OCI-LY3 (cell line): ENCODE results near the gene LRP5.

ENCODE experiments used
- H2AFZ ChIP-seq: fragments of 200-600, 300-600 bp; shearing (Covaris generic); 2 replicates; pipeline ENCODE4 v1.6.0; 2014; ENCODE audit warnings: antibody characterized with exemption, low read depth, low read length
- H3K27ac ChIP-seq: fragments of 200-600, 300-600 bp; sonication (generic); 2 replicates; pipeline ENCODE4 v1.5.1; 2014; ENCODE audit warnings: mild to moderate bottlenecking, low read length, moderate library complexity, mixed read lengths
- H3K27me3 ChIP-seq: fragments of 200-600, 300-600 bp; sonication (generic); 2 replicates; pipeline ENCODE4 v1.6.1; 2014; ENCODE audit warnings: low read depth, low read length, mixed read lengths
- H3K36me3 ChIP-seq: fragments of 200-600, 300-600 bp; sonication (generic); replicated peaks from 2 replicates; pipeline ENCODE3; 2014; ENCODE audit warnings: low read depth, low read length, mixed read lengths
- H3K4me1 ChIP-seq: fragments of 300-600, 200-600 bp; sonication (generic); 2 replicates; pipeline ENCODE4 v1.6.1; 2014; ENCODE audit warnings: low read length, mixed read lengths
- H3K4me2 ChIP-seq: fragments of 200-600, 300-600 bp; sonication (generic); 2 replicates; pipeline ENCODE4 v1.6.1; 2014; ENCODE audit warnings: low read length, mixed read lengths
- H3K4me3 ChIP-seq: fragments of 300-600, 200-600 bp; sonication (generic); 2 replicates; pipeline ENCODE4 v1.5.1; 2014; ENCODE audit warnings: antibody characterized with exemption, mild to moderate bottlenecking, low read length, moderate library complexity
- H3K79me2 ChIP-seq: fragments of 300-600, 200-600 bp; shearing (Covaris generic); 2 replicates; pipeline ENCODE4 v1.6.1; 2014; ENCODE audit warnings: mild to moderate bottlenecking, low read length, mixed read lengths
- H3K9ac ChIP-seq: fragments of 300-600, 200-600 bp; shearing (Covaris generic); 2 replicates; pipeline ENCODE4 v1.6.0; 2014; ENCODE audit warnings: mild to moderate bottlenecking, low read length, moderate library complexity
- H3K9me3 ChIP-seq: fragments of 200-600, 300-600 bp; shearing (Covaris generic); 2 replicates; pipeline ENCODE4 v1.6.1; 2014; ENCODE audit warnings: low read length, mixed read lengths; ENCODE audit not compliant: insufficient read depth
- H4K20me1 ChIP-seq: fragments of 200-600, 300-600 bp; sonication (generic); 2 replicates; pipeline ENCODE4 v1.6.1; 2016; ENCODE audit warnings: low read length, mixed read lengths; ENCODE audit not compliant: insufficient read depth
- EZH2phosphoT487 ChIP-seq: fragments of 200-600 bp; shearing (Covaris generic); IDR thresholded peaks from 2 replicates; pipeline ENCODE4 v1.6.1; 2018; ENCODE audit warnings: antibody characterized with exemption, mixed run types, low read depth
- TF ChIP-seq, protein P1 (sequence below): fragments of 200-600, 300-600 bp; sonication (generic); IDR thresholded peaks from 2 replicates; pipeline ENCODE4 v1.5.1; 2014; ENCODE audit warnings: antibody characterized with exemption, low read length, low read depth

LRP5 gene

DNA sequence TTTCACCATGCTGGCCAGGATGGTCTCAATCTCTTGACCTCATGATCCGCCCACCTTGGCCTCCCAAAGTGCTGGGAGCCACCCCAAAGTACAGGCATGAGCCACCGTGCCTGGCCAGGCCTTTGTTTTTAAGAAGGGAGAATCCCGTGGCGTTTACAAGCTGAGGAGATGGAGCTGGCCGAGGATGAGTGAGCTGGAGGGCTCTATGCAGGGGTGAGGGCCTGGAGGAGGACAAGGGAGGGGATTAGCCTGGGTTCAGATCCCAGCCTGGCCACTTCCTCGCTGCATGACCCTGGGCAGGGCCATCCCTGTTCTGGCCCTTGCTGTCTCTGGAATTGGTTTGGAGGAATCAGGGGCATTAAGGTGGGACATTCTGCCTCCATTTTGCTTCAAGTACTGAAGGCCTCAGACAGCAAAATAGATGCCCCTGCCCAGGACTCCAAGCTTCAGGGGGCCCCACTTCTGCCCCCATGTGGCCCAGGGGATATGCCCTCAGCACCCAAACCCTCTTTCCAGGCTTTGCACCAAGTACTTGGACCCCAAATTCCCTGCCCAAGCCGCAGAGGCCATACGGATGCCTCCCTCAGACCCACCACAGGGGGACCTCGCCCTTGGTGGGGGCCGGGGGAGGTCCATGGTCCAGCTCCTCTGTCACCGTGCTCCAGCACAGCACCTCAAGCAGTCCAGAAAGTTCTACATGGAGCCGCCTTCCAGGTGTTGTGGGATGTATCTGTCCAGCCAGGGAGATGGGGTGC lies 12.1 kb upstream of the LRP5 start:
- H3K9ac ChIP-seq: no peak overlapping the region
- H3K4me3 ChIP-seq: no peak overlapping the region
- H3K4me2 ChIP-seq: no peak overlapping the region
- no peak for TF ChIP-seq EZH2phosphoT487
- TF ChIP-seq, protein P1, sequence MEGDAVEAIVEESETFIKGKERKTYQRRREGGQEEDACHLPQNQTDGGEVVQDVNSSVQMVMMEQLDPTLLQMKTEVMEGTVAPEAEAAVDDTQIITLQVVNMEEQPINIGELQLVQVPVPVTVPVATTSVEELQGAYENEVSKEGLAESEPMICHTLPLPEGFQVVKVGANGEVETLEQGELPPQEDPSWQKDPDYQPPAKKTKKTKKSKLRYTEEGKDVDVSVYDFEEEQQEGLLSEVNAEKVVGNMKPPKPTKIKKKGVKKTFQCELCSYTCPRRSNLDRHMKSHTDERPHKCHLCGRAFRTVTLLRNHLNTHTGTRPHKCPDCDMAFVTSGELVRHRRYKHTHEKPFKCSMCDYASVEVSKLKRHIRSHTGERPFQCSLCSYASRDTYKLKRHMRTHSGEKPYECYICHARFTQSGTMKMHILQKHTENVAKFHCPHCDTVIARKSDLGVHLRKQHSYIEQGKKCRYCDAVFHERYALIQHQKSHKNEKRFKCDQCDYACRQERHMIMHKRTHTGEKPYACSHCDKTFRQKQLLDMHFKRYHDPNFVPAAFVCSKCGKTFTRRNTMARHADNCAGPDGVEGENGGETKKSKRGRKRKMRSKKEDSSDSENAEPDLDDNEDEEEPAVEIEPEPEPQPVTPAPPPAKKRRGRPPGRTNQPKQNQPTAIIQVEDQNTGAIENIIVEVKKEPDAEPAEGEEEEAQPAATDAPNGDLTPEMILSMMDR: peak; percentile 43
- no peaks in the 10 kb centered on the region for H3K9me3 ChIP-seq
- H3K27me3 ChIP-seq: peaks cover 8% of the 10 kb centered on the region
- no peak overlapping the region for H2AFZ ChIP-seq
- H4K20me1 ChIP-seq: no peaks in the 10 kb centered on the region
- no peaks in the 10 kb centered on the region for H3K36me3 ChIP-seq
- H3K79me2 ChIP-seq: no peaks in the 10 kb centered on the region
- H3K27ac ChIP-seq: no peak overlapping the region
- peaks cover 15% of the 10 kb centered on the region for H3K4me1 ChIP-seq

DNA sequence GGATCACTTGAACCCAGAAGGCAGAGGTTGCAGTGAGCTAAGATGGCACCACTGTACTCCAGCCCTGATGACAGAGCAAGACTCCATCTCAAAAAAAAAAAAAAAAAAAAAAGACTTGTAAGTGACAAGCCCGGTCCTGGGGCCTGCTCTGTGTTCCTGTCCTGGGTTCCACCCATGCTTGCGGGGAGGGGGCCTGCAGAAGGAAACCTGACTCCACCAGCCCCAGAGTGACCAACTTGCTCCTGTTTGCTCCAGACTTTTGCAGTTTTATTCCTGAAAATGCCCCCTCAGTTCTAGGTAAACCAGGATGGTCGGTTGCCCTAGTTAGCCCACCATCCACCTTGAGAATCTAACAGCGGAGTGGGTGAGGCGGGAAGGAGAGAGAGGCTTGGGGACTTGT lies 10.1 kb upstream of the LRP5 start:
- Histone ChIP-seq H3K9me3 (no peaks in the 10 kb centered on the region), H2AFZ (no peak overlapping the region), H4K20me1 (no peaks in the 10 kb centered on the region), H3K4me2 (no peak overlapping the region), H3K79me2 (no peaks in the 10 kb centered on the region), H3K27ac (no peak overlapping the region), H3K4me1 (peaks cover 15% of the 10 kb centered on the region), H3K4me3 (no peak overlapping the region), H3K9ac (no peak overlapping the region), H3K36me3 (no peaks in the 10 kb centered on the region), H3K27me3 (peaks cover 8% of the 10 kb centered on the region)
- TF ChIP-seq EZH2phosphoT487: no peak
- TF ChIP-seq, protein P1: no peak

DNA sequence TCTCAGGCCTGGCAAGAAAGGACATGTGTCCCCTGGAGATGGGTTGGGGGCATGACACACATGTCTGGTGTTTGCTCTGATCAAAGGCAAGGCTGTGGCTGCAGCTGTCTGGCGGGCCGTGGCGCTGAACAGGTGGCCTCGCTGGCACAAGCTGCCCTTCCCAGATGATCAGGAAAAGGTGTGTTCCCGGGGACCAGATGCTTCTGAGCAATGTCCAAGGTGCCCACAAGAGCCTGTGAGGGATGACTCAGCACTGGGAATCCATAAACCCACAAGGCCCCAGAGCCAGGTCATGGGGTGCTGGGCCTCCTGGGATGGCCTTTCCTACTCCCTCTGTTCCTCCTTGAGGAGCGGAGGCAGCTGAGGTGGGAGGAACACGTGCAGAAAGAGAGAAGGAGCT lies 9.7 kb upstream of the LRP5 start:
- H3K4me2 ChIP-seq: no peak overlapping the region
- H3K27ac ChIP-seq: no peak overlapping the region
- H3K4me1 ChIP-seq: peaks cover 15% of the 10 kb centered on the region
- H2AFZ ChIP-seq: no peak overlapping the region
- no peaks in the 10 kb centered on the region for H4K20me1 ChIP-seq
- peaks cover 8% of the 10 kb centered on the region for H3K27me3 ChIP-seq
- TF ChIP-seq EZH2phosphoT487: no peak
- TF ChIP-seq, protein P1: no peak
- H3K9ac ChIP-seq: no peak overlapping the region
- no peaks in the 10 kb centered on the region for H3K9me3 ChIP-seq
- no peaks in the 10 kb centered on the region for H3K79me2 ChIP-seq
- no peak overlapping the region for H3K4me3 ChIP-seq
- H3K36me3 ChIP-seq: no peaks in the 10 kb centered on the region

DNA sequence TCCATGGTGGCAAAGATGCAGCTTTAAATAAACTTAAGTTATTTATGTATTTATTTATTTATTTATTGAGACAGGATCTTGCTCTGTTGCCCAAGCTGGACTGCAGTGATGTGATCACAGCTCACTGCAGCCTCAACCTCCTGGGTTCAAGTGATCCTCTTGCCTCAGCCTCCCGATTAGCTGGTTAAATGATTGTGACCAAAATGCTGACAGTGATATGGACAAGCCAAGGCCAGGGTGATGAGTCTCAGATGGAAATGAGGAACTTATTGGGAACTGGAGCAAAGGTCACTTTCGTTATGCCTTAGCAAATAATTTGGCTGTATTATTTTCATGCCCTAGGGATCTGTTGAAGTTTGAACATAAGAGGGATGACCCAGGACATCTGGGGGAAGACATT lies 9.3 kb upstream of the LRP5 start:
- Histone ChIP-seq H2AFZ (no peak overlapping the region), H3K36me3 (no peaks in the 10 kb centered on the region), H3K27ac (no peak overlapping the region), H3K4me1 (peaks cover 15% of the 10 kb centered on the region), H3K79me2 (no peaks in the 10 kb centered on the region), H3K27me3 (peaks cover 8% of the 10 kb centered on the region), H3K9ac (no peak overlapping the region), H3K9me3 (no peaks in the 10 kb centered on the region), H3K4me3 (no peak overlapping the region), H4K20me1 (no peaks in the 10 kb centered on the region), H3K4me2 (no peak overlapping the region)
- TF ChIP-seq EZH2phosphoT487: no peak
- TF ChIP-seq, protein P1: no peak
